ENCODE results near the gene SHISA5. TPM values are rescaled to one million over a fixed set of nuclear protein-coding genes. Genes with fewer than 3 reads are reported as not detected.

The SHISA5 gene
- total RNA-seq, 1 donor from 2014 or later, result 188 TPM

GRCh38 chr3:48519277-48519643, 15.3 kb upstream of the SHISA5 start:
- Mint-ChIP-seq H3K9me3 (ENCODE audit: low read depth) (no peaks in the 10 kb centered on the region), H3K27ac (ENCODE audit: unreplicated experiment) (no peak overlapping the region), H3K36me3 (ENCODE audit: low read depth) (peaks cover 8% of the 10 kb centered on the region), H3K4me3 (ENCODE audit: unreplicated experiment) (no peak overlapping the region), H3K27me3 (ENCODE audit: low read depth) (no peaks in the 10 kb centered on the region), H3K4me1 (ENCODE audit: low read depth) (no peaks in the 10 kb centered on the region)
- DNase-seq (ENCODE audit: low spot score), result no peak
- no peak for TF ChIP-seq CTCF (IDR thresholded peaks at IDR 0.05)

- H3K36me3 Mint-ChIP-seq (ENCODE audit: low read depth), result peaks cover 6% of the 10 kb centered on the region
- no peaks in the 10 kb centered on the region for H3K4me1 Mint-ChIP-seq (ENCODE audit: low read depth)
- H3K27ac Mint-ChIP-seq (ENCODE audit: unreplicated experiment), result no peak overlapping the region
- no peaks in the 10 kb centered on the region for H3K9me3 Mint-ChIP-seq (ENCODE audit: low read depth)
- no peaks in the 10 kb centered on the region for H3K27me3 Mint-ChIP-seq (ENCODE audit: low read depth)
- TF ChIP-seq CTCF (IDR thresholded peaks at IDR 0.05), result no peak
- no peak overlapping the region for H3K4me3 Mint-ChIP-seq (ENCODE audit: unreplicated experiment)
- DNase-seq (ENCODE audit: low spot score), result peak; percentile 38
These were observed 14.8 kb upstream of the SHISA5 start for GRCh38 chr3:48518638-48519276.

GRCh38 chr3:48518069-48518468, 14.1 kb upstream of the SHISA5 start:
- Mint-ChIP-seq H3K36me3 (ENCODE audit: low read depth) (peaks cover 4% of the 10 kb centered on the region), H3K4me1 (ENCODE audit: low read depth) (no peaks in the 10 kb centered on the region), H3K9me3 (ENCODE audit: low read depth) (no peaks in the 10 kb centered on the region), H3K4me3 (ENCODE audit: unreplicated experiment) (no peak overlapping the region), H3K27me3 (ENCODE audit: low read depth) (no peaks in the 10 kb centered on the region), H3K27ac (ENCODE audit: unreplicated experiment) (no peak overlapping the region)
- peak; percentile 84 for DNase-seq (ENCODE audit: low spot score)
- no peak for TF ChIP-seq CTCF (IDR thresholded peaks at IDR 0.05)

DNA sequence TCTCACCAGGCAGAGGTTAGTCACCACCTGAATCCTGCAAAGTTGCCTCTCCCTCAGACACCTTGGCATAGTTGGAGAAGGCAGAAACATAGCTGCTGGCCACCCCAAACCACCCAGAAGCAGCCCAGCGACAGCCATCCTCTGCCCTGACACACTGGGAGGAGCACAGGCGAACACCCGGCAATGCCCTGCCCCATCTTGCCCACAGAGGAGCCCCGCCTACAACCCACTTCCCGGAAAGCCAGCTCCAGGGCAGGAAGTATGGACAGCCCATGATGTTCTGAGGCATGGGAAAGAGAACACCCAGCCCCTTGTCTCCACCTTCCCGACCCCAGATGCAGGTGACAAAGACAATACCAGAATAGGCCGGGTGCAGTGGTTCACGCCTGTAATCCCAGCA, 12.6 kb upstream of the SHISA5 start:
- H3K4me3 Mint-ChIP-seq (ENCODE audit: unreplicated experiment), result no peak overlapping the region
- peaks cover 4% of the 10 kb centered on the region for H3K36me3 Mint-ChIP-seq (ENCODE audit: low read depth)
- no peak for DNase-seq (ENCODE audit: low spot score)
- TF ChIP-seq CTCF (IDR thresholded peaks at IDR 0.05), result no peak
- H3K9me3 Mint-ChIP-seq (ENCODE audit: low read depth), result no peaks in the 10 kb centered on the region
- no peaks in the 10 kb centered on the region for H3K4me1 Mint-ChIP-seq (ENCODE audit: low read depth)
- H3K27ac Mint-ChIP-seq (ENCODE audit: unreplicated experiment), result no peak overlapping the region
- no peaks in the 10 kb centered on the region for H3K27me3 Mint-ChIP-seq (ENCODE audit: low read depth)

GRCh38 chr3:48514431-48515227, 10.7 kb upstream of the SHISA5 start:
- no peak overlapping the region for H3K4me3 Mint-ChIP-seq (ENCODE audit: unreplicated experiment)
- H3K4me1 Mint-ChIP-seq (ENCODE audit: low read depth), result no peaks in the 10 kb centered on the region
- TF ChIP-seq CTCF (IDR thresholded peaks at IDR 0.05), result no peak
- H3K27me3 Mint-ChIP-seq (ENCODE audit: low read depth), result no peaks in the 10 kb centered on the region
- no peaks in the 10 kb centered on the region for H3K9me3 Mint-ChIP-seq (ENCODE audit: low read depth)
- no peak overlapping the region for H3K27ac Mint-ChIP-seq (ENCODE audit: unreplicated experiment)
- DNase-seq (ENCODE audit: low spot score), result peak; percentile 19
- peaks cover 2% of the 10 kb centered on the region for H3K36me3 Mint-ChIP-seq (ENCODE audit: low read depth)

All from chondrocyte (in vitro differentiated cells).